GM12864 (cell line): ENCODE data around the gene KCNAB2.

Experiments
- DNase-seq: peaks from one replicate; pipeline ENCODE4 v3.0.0-alpha.2; 2011; ENCODE audit warnings: low read depth
- H3K4me3 ChIP-seq: 2 replicates; pipeline ENCODE4 v1.5.1; 2011; ENCODE audit warnings: mild to moderate bottlenecking, low read depth, low read length, control low read depth
- CTCF ChIP-seq: IDR thresholded peaks from 2 replicates; pipeline ENCODE4 v1.5.1; 2011; ENCODE audit warnings: low read depth, mild to moderate bottlenecking, moderate library complexity, low read length, control low read depth, inconsistent platforms; ENCODE audit errors: missing control alignments

Gene KCNAB2

GRCh38 chr1:6100861-6101783 lies 55.4 kb downstream of the KCNAB2 start:
- no peak for DNase-seq
- H3K4me3 ChIP-seq: no peak overlapping the region
- no peak for TF ChIP-seq CTCF

GRCh38 chr1:6101826-6102531 lies 56.3 kb downstream of the KCNAB2 start:
- DNase-seq: no peak
- no peak overlapping the region for H3K4me3 ChIP-seq
- TF ChIP-seq CTCF: no peak

GRCh38 chr1:6102532-6102845 lies 56.8 kb downstream of the KCNAB2 start:
- H3K4me3 ChIP-seq: no peak overlapping the region
- TF ChIP-seq CTCF: no peak
- no peak for DNase-seq

GRCh38 chr1:6103111-6103853 lies 57.6 kb downstream of the KCNAB2 start:
- no peak for DNase-seq
- no peak overlapping the region for H3K4me3 ChIP-seq
- no peak for TF ChIP-seq CTCF

GRCh38 chr1:6103854-6104530 lies 58.3 kb downstream of the KCNAB2 start:
- TF ChIP-seq CTCF: no peak
- no peak overlapping the region for H3K4me3 ChIP-seq
- no peak for DNase-seq

- no peak overlapping the region for H3K4me3 ChIP-seq
- no peak for TF ChIP-seq CTCF
These were observed 58.9 kb downstream of the KCNAB2 start for GRCh38 chr1:6104631-6105030.

More at GRCh38 chr1:6104631-6105030, 58.9 kb downstream of the KCNAB2 start:
- DNase-seq: no peak
